ENCODE results near the gene STAT5A.
"Not testable (repeated sequence)": the region's sequence is repeated elsewhere in the genome, so short reads cannot be mapped to it uniquely, and the experiment has no call there.

Gene STAT5A

GRCh38 chr17:42317967-42318366, 29.7 kb downstream of the STAT5A start:
- DNase-seq (ENCODE audit: extremely low spot score, insufficient read length, low read depth); FAIRE-seq: not testable (repeated sequence)

- FAIRE-seq: no peak
These were observed 33.3 kb downstream of the STAT5A start for GRCh38 chr17:42321555-42321954.

GRCh38 chr17:42322382-42323267, 34.3 kb downstream of the STAT5A start:
- peak; percentile 85 for DNase-seq (ENCODE audit: extremely low spot score, insufficient read length, low read depth)

More at GRCh38 chr17:42321555-42321954, 33.3 kb downstream of the STAT5A start:
- no peak for DNase-seq (ENCODE audit: extremely low spot score, insufficient read length, low read depth)

GRCh38 chr17:42323268-42323773, 35.0 kb downstream of the STAT5A start:
- DNase-seq (ENCODE audit: extremely low spot score, insufficient read length, low read depth) (no peak), FAIRE-seq (no peak)

More at GRCh38 chr17:42322382-42323267, 34.3 kb downstream of the STAT5A start:
- peak; percentile 91 for FAIRE-seq

GRCh38 chr17:42325026-42325425, 36.7 kb downstream of the STAT5A start:
- DNase-seq (ENCODE audit: extremely low spot score, insufficient read length, low read depth) (no peak), FAIRE-seq (no peak)

- FAIRE-seq (peak; percentile 18), DNase-seq (ENCODE audit: extremely low spot score, insufficient read length, low read depth) (no peak)
These were observed 41.0 kb downstream of the STAT5A start for GRCh38 chr17:42329025-42329976.

- peak; percentile 78 for FAIRE-seq
These were observed 44.8 kb downstream of the STAT5A start for GRCh38 chr17:42333053-42333452.

GRCh38 chr17:42334677-42335076, 46.4 kb downstream of the STAT5A start:
- no peak for DNase-seq (ENCODE audit: extremely low spot score, insufficient read length, low read depth)
- FAIRE-seq: no peak

More at GRCh38 chr17:42333053-42333452, 44.8 kb downstream of the STAT5A start:
- no peak for DNase-seq (ENCODE audit: extremely low spot score, insufficient read length, low read depth)

GRCh38 chr17:42337442-42337841, 49.1 kb downstream of the STAT5A start:
- FAIRE-seq (peak; percentile 95), DNase-seq (ENCODE audit: extremely low spot score, insufficient read length, low read depth) (peak; percentile 47)

- FAIRE-seq: no peak
- DNase-seq (ENCODE audit: extremely low spot score, insufficient read length, low read depth): no peak
These were observed 50.2 kb downstream of the STAT5A start for GRCh38 chr17:42338427-42338985.

GRCh38 chr17:42339221-42339620, 50.9 kb downstream of the STAT5A start:
- FAIRE-seq (no peak), DNase-seq (ENCODE audit: extremely low spot score, insufficient read length, low read depth) (no peak)

- peak; percentile 78 for FAIRE-seq
These were observed 52.4 kb downstream of the STAT5A start for GRCh38 chr17:42340691-42341127.

GRCh38 chr17:42341568-42341967, 53.3 kb downstream of the STAT5A start:
- DNase-seq (ENCODE audit: extremely low spot score, insufficient read length, low read depth) (no peak), FAIRE-seq (no peak)

More at GRCh38 chr17:42340691-42341127, 52.4 kb downstream of the STAT5A start:
- no peak for DNase-seq (ENCODE audit: extremely low spot score, insufficient read length, low read depth)

- DNase-seq (ENCODE audit: extremely low spot score, insufficient read length, low read depth) (no peak), FAIRE-seq (peak; percentile 49)
These were observed 54.1 kb downstream of the STAT5A start for GRCh38 chr17:42342242-42343008.

- DNase-seq (ENCODE audit: extremely low spot score, insufficient read length, low read depth): no peak
- FAIRE-seq: no peak
These were observed 57.2 kb downstream of the STAT5A start for GRCh38 chr17:42345396-42346073.

GRCh38 chr17:42346481-42346880, 58.2 kb downstream of the STAT5A start:
- DNase-seq (ENCODE audit: extremely low spot score, insufficient read length, low read depth): no peak
- no peak for FAIRE-seq

- DNase-seq (ENCODE audit: extremely low spot score, insufficient read length, low read depth) (no peak), FAIRE-seq (no peak)
These were observed 58.9 kb downstream of the STAT5A start for GRCh38 chr17:42347198-42347597.

- FAIRE-seq (no peak), DNase-seq (ENCODE audit: extremely low spot score, insufficient read length, low read depth) (no peak)
These were observed 59.3 kb downstream of the STAT5A start for GRCh38 chr17:42347606-42348005.

GRCh38 chr17:42348104-42348503, 59.8 kb downstream of the STAT5A start:
- DNase-seq (ENCODE audit: extremely low spot score, insufficient read length, low read depth) (no peak), FAIRE-seq (no peak)
